Stimulated activated CD8-positive, alpha-beta memory T cell treated with anti-CD3 and anti-CD28 coated beads, Interleukin-7, amount 100 ng/mL, for 4 hours (primary cell): ENCODE results near the gene SOX15.

ENCODE experiments used
- DNase-seq, 2 donors: peaks; one replicate each; pipeline ENCODE4 v3.0.0-alpha.2; 2020; ENCODE audit warnings: low read depth in 2 of 2

SOX15 gene

GRCh38 chr17:7557775-7558543 lies 31.9 kb downstream of the SOX15 start:
- DNase-seq, result no peak

GRCh38 chr17:7557147-7557764 lies 32.6 kb downstream of the SOX15 start:
- DNase-seq, result no peak

GRCh38 chr17:7556627-7557026 lies 33.3 kb downstream of the SOX15 start:
- DNase-seq, result no peak

- no peak for DNase-seq
These were observed 34.5 kb downstream of the SOX15 start for GRCh38 chr17:7555320-7555948.

GRCh38 chr17:7553356-7553755 lies 36.5 kb downstream of the SOX15 start:
- no peak for DNase-seq

- DNase-seq, result no peak
These were observed 37.3 kb downstream of the SOX15 start for GRCh38 chr17:7552621-7553051.

GRCh38 chr17:7551396-7551795 lies 38.5 kb downstream of the SOX15 start:
- DNase-seq, result no peak

- DNase-seq, result no peak
These were observed 39.5 kb downstream of the SOX15 start for GRCh38 chr17:7550344-7550743.

GRCh38 chr17:7549401-7550055 lies 40.4 kb downstream of the SOX15 start:
- peak in 1 of 2 donors; percentile 20 for DNase-seq

GRCh38 chr17:7548585-7549400 lies 41.1 kb downstream of the SOX15 start, which contains the start of gene TNFSF12:
Gene TNFSF12, plus strand, starts transcription at chr17:7549058. Its CDS starts 96 bp downstream, at chr17:7549154.
- peak in 1 of 2 donors; percentile 50 for DNase-seq

GRCh38 chr17:7544911-7545310 lies 45.0 kb downstream of the SOX15 start:
- DNase-seq, result no peak

GRCh38 chr17:7541074-7541621 lies 48.7 kb downstream of the SOX15 start:
- DNase-seq, result no peak

GRCh38 chr17:7538891-7539545 lies 50.9 kb downstream of the SOX15 start:
- DNase-seq, result no peak
